MM.1S (cell line): ENCODE results near the gene FHOD1.

Source experiments
- CTCF ChIP-seq: fragments of 300-600 bp; sonication (generic); IDR thresholded peaks from 2 replicates; pipeline ENCODE4 v1.5.1; 2016; ENCODE audit warnings: antibody characterized with exemption, low read length, mixed read lengths
- EZH2phosphoT487 ChIP-seq: fragments of 300-600 bp; sonication (generic); IDR thresholded peaks from 2 replicates; pipeline ENCODE4 v1.6.1; 2018; ENCODE audit warnings: antibody characterized with exemption, low read length

- TF ChIP-seq CTCF (peak; percentile 64), EZH2phosphoT487 (no peak)
Measured at GRCh38 chr16:67278773-67279295, 31.6 kb upstream of the FHOD1 start.
